Activated T-cell treated with anti-CD3 and anti-CD28 coated beads for 24 hours (primary cell): Measurements from ENCODE around the gene DCLK2.

Source experiments
- DNase-seq: peaks from one replicate; pipeline ENCODE4 v3.0.0-alpha.2; 2020; ENCODE audit warnings: low read depth

Gene DCLK2

GRCh38 chr4:150078041-150078578 is at the start of gene DCLK2:
TSS of gene DCLK2 (plus strand) at chr4:150078445. CDS start at chr4:150079028, 583 bp downstream.
- DNase-seq = no peak

DNA sequence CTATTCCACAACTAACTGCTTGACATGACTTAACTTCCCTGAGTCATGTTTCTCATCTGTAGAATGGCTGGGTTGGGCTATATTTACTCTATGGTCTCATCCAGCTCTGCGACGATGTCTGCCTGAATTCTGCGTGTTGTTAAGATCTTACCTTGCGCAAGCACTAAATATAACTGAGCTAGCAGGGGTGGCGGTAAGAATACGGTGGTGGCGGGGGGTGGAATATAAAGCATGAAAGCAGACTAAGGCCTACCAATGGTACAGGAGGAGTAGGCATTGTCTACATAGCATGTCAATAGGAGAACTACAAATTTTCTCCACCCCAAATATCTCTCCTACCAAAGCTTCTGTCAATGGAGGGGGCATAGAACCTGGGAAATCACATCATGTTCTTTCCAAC is 45.7 kb upstream of the DCLK2 start:
- no peak for DNase-seq

DNA sequence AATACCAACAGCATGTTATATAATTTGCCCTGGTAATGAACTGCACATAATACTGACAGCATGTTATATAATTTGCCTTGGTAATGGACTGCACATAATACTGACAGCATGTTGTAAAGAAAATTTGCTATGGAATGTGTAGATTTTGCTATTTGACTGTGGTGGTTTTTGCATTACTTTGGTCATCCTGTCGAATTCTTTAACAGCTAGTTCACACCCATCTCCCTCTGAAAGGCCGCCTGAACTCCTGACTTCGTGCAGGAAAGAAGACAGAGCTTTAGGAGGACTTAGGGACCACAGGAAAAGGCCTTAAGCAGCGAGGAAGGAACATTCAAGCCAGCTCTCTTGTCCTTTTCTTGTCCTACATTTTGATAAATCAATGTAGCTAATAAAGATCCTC is 45.2 kb upstream of the DCLK2 start:
- no peak for DNase-seq

GRCh38 chr4:150033901-150034300 is 44.3 kb upstream of the DCLK2 start:
- no peak for DNase-seq

- no peak for DNase-seq
Measured at GRCh38 chr4:150037251-150037856, 40.9 kb upstream of the DCLK2 start.

DNA sequence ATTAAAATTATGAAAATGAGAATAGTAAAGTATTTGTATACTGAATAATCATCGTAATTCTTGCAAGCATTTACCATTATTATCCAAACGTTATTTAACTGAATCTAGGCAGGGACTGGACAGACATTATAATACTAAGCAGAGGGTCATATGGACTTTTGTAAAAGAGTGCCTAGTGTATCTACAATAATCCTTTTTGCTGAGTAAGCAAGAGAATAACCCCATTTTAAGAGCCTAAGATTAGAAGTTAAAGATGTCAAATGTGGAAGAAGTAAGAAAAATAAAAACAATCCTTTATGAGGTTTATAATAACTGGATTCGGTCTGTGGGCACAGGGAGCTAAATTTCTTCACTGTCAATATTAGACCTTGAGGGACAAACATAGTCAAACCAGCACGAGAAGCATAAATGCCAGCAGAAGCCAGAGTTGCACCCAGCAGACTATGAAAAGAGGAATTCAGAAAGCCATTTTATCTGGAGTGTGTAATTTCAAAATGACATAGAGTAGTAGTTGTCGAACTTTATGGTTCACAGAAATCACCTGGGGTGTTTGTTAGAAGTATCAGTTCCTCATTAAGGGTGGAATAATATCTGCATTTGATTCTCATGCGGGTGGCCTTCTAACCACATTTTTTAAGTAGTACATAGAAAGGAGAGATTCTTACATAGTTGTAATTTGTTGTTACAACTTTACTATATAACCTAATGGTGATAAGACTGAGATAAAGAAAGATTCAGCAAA is 39.7 kb upstream of the DCLK2 start:
- DNase-seq = no peak

DNA sequence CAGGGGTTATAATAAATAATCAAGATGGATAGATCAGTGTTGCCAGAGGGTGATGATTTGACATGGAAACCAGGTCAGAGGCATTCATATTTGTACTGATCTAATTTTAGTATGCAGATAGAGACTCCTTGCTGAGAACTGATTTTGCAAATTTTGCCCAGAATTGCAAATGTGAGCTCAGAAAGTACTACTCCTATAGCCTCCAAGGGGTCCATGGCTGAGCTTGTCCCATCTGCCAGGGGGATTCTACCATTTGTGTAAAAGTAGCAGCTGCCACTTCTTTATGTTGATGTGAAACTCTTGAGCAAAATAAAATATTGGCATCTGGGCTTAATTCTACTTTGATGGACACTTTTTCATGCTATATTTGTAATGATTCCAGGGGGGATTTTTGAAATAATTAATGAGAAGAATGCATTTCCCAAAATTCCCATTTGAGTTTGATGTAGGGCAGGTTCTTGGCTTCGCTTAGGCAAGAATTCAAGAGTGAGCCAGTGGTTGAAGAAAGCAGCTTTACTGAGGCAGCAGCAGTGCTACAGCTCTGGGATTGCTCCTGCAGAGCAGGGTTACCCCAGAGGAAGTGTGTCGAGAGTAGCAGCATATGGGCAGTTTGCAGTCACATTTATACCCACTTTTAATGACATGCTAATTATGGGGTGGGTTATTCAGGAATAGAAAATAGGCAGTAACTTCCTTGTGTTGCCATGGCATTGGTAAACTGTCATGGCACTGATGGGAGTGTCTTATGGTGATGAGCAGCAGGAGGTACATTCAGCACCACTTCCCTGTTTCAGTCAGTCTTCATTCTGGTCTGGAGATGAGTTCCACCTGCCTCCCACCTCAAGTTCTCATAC is 38.7 kb upstream of the DCLK2 start:
- no peak for DNase-seq

DNA sequence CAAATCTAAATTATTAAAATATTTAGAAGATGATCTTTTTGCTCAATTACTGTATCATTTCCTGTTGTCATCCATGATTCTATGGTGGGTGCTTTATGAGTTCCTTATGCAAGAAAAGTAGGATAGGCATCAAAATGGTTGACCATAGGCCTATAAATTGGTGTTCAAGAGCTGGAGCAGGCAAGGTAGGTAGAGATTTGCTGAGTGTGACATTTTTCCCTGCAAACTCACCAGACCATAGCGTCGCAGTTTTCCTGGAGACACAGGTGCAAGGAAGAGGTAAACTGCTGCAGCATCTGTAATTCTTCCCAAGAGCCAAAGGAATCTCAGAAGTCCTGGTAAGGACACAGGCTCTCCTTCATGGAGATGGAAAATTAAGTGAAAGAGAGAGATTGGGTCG is 33.7 kb upstream of the DCLK2 start:
- no peak for DNase-seq

DNA sequence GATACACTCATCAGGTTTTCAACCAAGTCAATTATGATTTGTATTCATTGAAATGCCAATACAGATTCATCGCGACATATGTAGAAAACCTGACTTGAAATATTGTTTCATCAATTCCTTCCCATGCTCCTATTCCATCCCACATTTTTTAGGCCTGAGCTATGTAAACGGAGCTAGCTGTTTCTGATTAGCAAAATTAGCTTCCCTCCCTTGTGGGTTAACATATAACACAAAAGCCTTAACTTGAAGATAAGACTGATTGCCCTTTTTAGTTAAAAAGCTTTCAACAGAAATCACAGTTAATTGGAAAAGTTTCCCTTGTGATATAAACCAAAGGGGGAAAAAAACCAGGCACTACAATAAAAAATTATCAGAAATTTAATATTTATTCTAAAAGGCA is 32.8 kb upstream of the DCLK2 start:
- DNase-seq = no peak

GRCh38 chr4:150046728-150047217 is 31.5 kb upstream of the DCLK2 start:
- DNase-seq = no peak

DNA sequence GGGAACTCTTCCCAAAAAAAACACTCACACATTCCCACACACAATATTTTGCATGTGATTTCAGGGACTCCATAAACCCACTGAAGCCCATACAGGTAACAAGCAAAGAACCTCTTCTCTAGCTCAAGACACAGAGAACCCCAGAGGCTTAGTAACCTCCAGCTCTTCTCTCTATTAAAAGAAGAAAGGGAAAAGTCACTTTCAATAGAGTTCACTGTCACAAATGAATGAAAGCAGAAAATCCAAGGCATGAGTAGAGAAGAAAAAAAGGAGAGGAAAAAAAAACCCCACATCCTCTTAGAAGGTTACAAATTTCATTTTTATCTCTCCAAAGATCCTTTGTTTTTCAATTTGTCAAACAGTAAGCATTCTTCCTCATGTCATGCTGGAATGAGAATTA is 30.7 kb upstream of the DCLK2 start:
- DNase-seq = no peak

DNA sequence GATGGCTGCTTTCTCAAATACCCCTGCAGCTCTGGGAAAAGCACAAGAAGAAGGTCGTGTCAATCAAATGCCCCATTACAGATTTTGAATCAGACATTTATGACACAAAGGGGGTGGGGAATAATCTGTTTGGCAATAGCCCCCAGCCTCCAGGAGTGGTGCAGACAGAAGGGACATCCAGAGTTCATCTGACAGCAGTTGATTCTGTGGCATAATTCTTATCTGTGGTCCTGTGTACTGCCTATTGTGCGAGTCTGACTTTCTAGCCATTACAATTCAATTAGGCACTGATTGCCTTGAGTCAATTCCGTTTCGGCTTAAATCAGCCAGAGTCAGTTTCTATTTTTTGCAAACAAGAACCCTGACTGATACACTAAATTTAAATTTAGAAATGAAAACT is 28.6 kb upstream of the DCLK2 start:
- no peak for DNase-seq

DNA sequence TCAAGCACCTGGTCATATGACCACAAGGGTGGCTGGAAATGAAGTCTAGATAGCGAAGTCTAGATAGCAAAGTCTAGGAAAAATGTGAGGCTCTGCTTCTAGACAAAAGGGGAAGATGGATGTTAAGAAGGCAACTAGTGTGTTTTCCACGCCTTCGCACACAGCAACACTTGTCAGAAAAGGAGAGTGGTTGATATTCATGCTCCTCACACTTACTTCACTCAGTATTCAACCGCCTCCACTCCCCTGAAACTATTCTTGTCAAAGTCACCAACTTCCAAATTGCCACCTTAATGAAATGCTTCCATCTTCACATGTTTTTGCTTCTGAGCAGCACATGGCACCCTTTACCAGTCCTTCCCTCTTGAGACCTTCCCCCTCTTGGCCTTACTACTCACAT is 27.7 kb upstream of the DCLK2 start:
- no peak for DNase-seq

- DNase-seq = no peak
Measured at GRCh38 chr4:150051111-150051510, 27.1 kb upstream of the DCLK2 start.

DNA sequence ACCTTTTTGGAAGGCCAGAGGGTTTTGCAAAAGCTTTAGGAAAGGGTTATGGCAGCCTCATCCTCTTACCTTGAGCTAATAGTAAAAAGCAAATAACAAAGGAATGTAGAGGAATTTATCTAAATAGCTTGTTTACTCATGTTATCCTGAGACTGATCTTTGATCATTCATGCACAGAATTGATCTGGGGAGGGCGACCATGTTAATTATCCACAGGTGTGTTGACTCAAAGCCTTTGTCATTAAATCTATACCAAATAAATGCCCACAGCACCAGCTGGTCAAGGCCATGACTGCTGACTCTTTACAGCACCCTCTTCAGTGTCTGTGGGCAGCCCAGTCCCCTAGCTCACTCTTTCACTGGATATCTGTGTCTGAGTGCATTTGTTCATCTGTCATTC is 22.8 kb upstream of the DCLK2 start:
- no peak for DNase-seq

DNA sequence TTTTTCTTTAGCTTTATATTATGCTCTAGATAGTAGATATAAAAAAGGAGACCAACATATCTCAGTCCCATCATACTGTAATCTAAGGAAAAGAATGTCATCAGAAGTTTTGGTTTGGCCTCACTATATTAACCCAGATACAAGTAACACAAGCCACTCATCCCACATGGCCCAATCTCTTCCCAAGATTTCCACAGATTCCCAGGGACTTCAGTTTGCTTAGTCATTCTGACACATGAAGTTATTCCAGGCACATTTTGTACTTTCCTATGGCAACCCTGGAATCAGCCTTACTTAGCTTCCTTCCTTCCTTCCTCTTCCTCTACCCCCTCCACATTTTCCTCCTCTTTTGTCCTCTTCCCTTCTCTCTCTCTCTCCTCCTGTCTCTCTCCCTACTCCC is 21.7 kb upstream of the DCLK2 start:
- DNase-seq = no peak

DNA sequence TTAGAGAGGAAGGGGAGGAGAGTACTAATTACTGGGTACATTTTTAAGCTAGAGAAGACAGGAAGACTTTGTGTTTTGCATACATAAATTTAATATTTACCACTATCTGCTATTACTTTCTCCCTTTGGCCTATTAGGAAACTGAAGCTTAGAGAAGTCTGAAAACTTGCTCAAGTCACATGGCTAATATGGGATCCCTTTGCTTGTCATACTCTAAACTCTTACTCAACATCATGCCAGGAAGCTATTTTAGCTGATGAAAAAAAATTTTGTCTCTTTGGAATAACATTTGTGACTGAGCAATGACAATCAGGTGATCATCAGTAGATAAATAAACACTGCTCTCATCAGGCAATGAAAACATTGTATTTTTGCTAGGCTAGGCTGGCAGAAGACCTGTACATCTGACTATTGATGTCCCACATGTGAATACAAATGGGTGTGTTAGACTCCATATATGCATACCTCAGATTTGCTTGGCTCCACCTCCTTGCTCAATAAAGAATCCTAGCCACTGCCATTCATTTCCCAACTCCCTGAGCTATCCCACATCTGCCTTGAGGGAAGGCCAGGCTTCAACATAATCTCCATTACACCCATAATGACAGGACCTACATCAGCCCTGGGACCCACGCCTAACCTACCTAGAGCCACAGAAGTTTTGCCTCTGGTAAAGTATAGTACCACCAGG is 17.0 kb upstream of the DCLK2 start:
- DNase-seq = no peak

- DNase-seq = no peak
Measured at GRCh38 chr4:150063128-150063527, 15.1 kb upstream of the DCLK2 start.

- no peak for DNase-seq
Measured at GRCh38 chr4:150065740-150066139, 12.5 kb upstream of the DCLK2 start.

DNA sequence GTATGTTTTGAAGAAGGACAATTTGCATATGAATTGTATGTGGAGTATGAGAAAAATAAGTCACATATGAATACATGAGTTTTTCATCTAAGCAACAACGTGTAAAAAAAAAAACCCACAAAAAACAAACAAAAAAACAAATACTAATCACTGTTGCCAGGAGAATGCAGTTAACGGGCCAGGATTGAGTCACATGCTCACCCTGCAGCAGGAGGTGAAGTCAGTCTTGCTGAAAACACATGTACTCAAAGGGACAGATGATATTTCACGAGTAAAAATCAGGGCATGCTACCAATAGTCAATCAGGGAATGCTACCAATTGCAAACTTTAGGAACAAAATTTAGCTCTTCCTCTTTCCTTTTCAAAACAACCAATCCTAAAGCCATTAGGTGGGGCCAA is 10.4 kb upstream of the DCLK2 start:
- DNase-seq = no peak

DNA sequence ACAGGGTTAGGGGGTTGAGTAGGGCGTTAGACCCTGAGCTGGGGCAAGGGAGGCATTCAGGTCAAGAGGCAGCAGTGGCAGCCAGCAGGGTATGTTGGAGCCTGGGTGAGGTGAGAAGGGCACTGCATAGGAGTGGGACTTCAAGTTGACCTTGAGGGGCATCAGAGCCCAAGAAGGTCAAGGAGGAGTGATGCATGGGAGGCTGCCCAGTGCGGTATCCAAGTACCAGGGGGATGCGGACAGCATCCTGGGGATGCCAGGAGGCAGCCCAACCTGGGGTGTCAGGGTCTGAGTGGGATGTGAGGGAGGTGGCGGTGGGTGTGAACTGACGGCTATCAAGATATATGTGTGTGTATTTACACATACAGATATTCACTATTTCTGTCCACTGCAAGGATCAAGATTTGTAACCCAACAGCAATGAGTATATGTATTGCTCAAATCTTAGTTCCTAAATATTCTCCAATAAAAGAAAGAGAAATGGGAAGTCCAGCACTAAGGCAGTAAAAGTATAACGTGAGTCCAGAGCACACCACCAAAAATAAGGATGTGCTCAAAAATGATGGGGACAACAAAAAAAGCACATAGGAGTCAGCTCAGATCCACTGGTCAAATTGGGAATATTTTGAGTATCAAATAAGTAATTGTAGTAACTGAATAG is 9.8 kb upstream of the DCLK2 start:
- no peak for DNase-seq

DNA sequence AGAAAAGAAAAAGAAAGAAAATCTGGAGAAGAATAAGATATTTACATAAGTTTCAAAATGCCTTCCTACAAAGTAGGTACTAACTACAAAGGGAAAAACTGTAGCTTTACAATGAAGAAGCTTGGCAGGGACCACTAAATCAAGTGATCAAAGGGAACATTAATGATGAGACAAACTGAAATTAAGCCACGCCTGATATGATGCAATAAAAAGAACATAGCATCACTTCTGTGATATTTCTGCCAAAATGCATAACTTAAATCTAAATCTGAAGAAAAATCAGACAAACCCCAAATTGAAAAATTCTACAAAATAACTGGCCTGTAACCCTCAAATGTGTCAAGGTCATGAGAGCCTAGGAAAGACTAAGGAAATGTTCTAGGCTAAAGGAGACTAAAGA is 8.9 kb upstream of the DCLK2 start:
- DNase-seq = no peak
